Measurements from ENCODE around the gene SFSWAP.

- no peak for TF ChIP-seq CTCF (IDR thresholded peaks at IDR 0.05)
- TF ChIP-seq POLR2A (IDR thresholded peaks at IDR 0.05) = no peak
- no peak for TF ChIP-seq POLR2AphosphoS5 (IDR thresholded peaks at IDR 0.05; ENCODE audit: insufficient read depth in 1 of 2, low read depth in 1 of 2)
These were observed 78.7 kb downstream of the SFSWAP start for GRCh38 chr12:131789638-131790037.
